Measurements from ENCODE around the gene TBPL1.

- TF ChIP-seq CTCF (IDR thresholded peaks at IDR 0.05) (no peak), POLR2A (IDR thresholded peaks at IDR 0.05) (no peak), POLR2AphosphoS5 (IDR thresholded peaks at IDR 0.05) (no peak), EP300 (IDR thresholded peaks at IDR 0.05) (no peak)
Measured at GRCh38 chr6:134035823-134036296, 82.8 kb downstream of the TBPL1 start.

Data from sigmoid colon (tissue), 4 donors.